Kidney (tissue), 14 donors: Measurements from ENCODE around the gene LCK. TPM values are rescaled to one million over a fixed set of nuclear protein-coding genes. Genes with fewer than 3 reads are reported as not detected.

Source experiments
- DNase-seq, 5 donors: peaks; one replicate each; pipeline ENCODE4 v3.0.0-alpha.2; 2013 to 2020
- FAIRE-seq: peaks from 2 replicates; lab custom pipeline; 2012; peaks lifted over from hg19 to GRCh38; lab: Jason Lieb, UNC
- H3K27ac ChIP-seq, 2 donors: one replicate each; pipeline ENCODE4 v1.7.0; 2013; ENCODE audit warnings: low read depth in 2 of 2, low read length in 2 of 2, inconsistent platforms in 1 of 2
- H3K27me3 ChIP-seq: one replicate; pipeline ENCODE4 v1.7.1; 2013; ENCODE audit warnings: low read length, inconsistent platforms; ENCODE audit not compliant: control insufficient read depth, insufficient read depth
- H3K36me3 ChIP-seq, 3 donors: one replicate each; pipeline versions ENCODE4 v1.7.0 to v1.7.1; 2013; ENCODE audit warnings: low read length in 3 of 3, control low read depth in 1 of 3, inconsistent platforms in 1 of 3; ENCODE audit not compliant: insufficient read depth in 3 of 3, control insufficient read depth in 2 of 3
- H3K4me1 ChIP-seq, 3 donors: one replicate each; pipeline versions ENCODE4 v1.7.0 to v1.7.1; 2013; ENCODE audit warnings: low read length in 3 of 3, inconsistent platforms in 1 of 3, low read depth in 1 of 3; ENCODE audit not compliant: control insufficient read depth in 2 of 3, insufficient read depth in 2 of 3
- H3K4me3 ChIP-seq, 3 donors: one replicate each; pipeline versions ENCODE4 v1.7.0 to v1.8.1; 2013; ENCODE audit warnings: low read length in 3 of 3, control low read depth in 1 of 3, inconsistent platforms in 1 of 3
- H3K9ac ChIP-seq, 3 donors: one replicate each; pipeline versions ENCODE4 v1.7.0 to v1.7.1; 2013; ENCODE audit warnings: low read length in 3 of 3, control low read depth in 1 of 3, inconsistent platforms in 1 of 3
- H3K9me3 ChIP-seq, 3 donors: one replicate each; pipeline versions ENCODE4 v1.7.0 to v1.7.1; 2013; ENCODE audit warnings: low read length in 3 of 3, control low read depth in 1 of 3, inconsistent platforms in 1 of 3; ENCODE audit not compliant: control insufficient read depth in 2 of 3, insufficient read depth in 1 of 3
- CTCF ChIP-seq: IDR thresholded peaks from 3 replicates; pipeline ENCODE4 v1.5.1; 2012; ENCODE audit warnings: mild to moderate bottlenecking, moderate library complexity, borderline replicate concordance; ENCODE audit not compliant: insufficient read depth; ENCODE audit errors: extremely low read depth
- intact Hi-C: fragments of 100-400 bp; cut with DNase I; formaldehyde crosslinking; loops from one replicate; pipeline ENCODE4 v1.11.1; 2022
- polyA plus RNA-seq: library from polyadenylated mRNA; stranded (reverse); fragments of 350-450 nt; fragmentation: Illumina TruSeq; extraction: RNeasy Lipid Tissue Mini Kit (QIAGEN cat#74804); gene quantifications from one replicate; pipeline ENCODE4 v1.2.3, GENCODE V29; 2014; ENCODE audit warnings: low read depth, low replicate concordance; ENCODE audit not compliant: insufficient read depth
- total RNA-seq: library from RNA; stranded (reverse); fragmentation: NEBNext Ultra II Directional; extraction: Animal tissue kit (Norgen Biotek cat#: 25700); gene quantifications from one replicate; pipeline ENCODE4 v1.2.1, GENCODE V29; 2021
- donor health status: control.
- donor health status: control.
- donor health status: control.
- donor health status: control.
- donor health status: control.
- donor health status: DM: yes; HTN: yes; CAD: no.
- donor health status: Normal renal cell carcinoma (clear cell type).

The LCK gene
- total and polyA plus RNA-seq, 2 donors from 2014 or later, result 0.99 to 10.3 TPM

GRCh38 chr1:32333251-32333963, 82.3 kb downstream of the LCK start:
- Histone ChIP-seq H3K9ac (no peak overlapping the region), H3K27me3 (no peaks in the 10 kb centered on the region), H3K4me1 (peaks cover 0 to 12% (median 0%) of the 10 kb centered on the region in 3 donors), H3K4me3 (no peak overlapping the region), H3K36me3 (peaks cover 7 to 29% (median 23%) of the 10 kb centered on the region in 3 donors), H3K9me3 (no peaks in the 10 kb centered on the region), H3K27ac (no peak overlapping the region)
- TF ChIP-seq CTCF, result no peak
- intact Hi-C loops, result no loop called here
- DNase-seq (no peak), FAIRE-seq (no peak)

GRCh38 chr1:32334274-32334861, 83.3 kb downstream of the LCK start:
- FAIRE-seq, result no peak
- intact Hi-C loops, result no loop called here

GRCh38 chr1:32334864-32335534, 83.9 kb downstream of the LCK start:
- Histone ChIP-seq H3K9ac (peak overlapping the region in 2 of 3 donors; percentile 55 to 60), H3K36me3 (peaks cover 2 to 17% (median 13%) of the 10 kb centered on the region in 3 donors), H3K27ac (no peak overlapping the region), H3K4me3 (peak overlapping the region; percentile 42 to 76 (median 52)), H3K4me1 (peaks cover 0 to 12% (median 0%) of the 10 kb centered on the region in 3 donors), H3K27me3 (no peaks in the 10 kb centered on the region), H3K9me3 (no peaks in the 10 kb centered on the region)
- peak; percentile 53 to 87 (median 78) for DNase-seq
- intact Hi-C loops, result no loop called here
- TF ChIP-seq CTCF, result peak; percentile 36
- no peak for FAIRE-seq

More at GRCh38 chr1:32334274-32334861, 83.3 kb downstream of the LCK start:
- H3K36me3 ChIP-seq, result peaks cover 7 to 20% (median 19%) of the 10 kb centered on the region in 3 donors
- TF ChIP-seq CTCF, result no peak
- peaks cover 0 to 12% (median 0%) of the 10 kb centered on the region in 3 donors for H3K4me1 ChIP-seq
- peak overlapping the region in 2 of 3 donors; percentile 55 to 60 for H3K9ac ChIP-seq
- no peaks in the 10 kb centered on the region for H3K9me3 ChIP-seq
- H3K27ac ChIP-seq, result no peak overlapping the region
- DNase-seq, result no peak
- H3K4me3 ChIP-seq, result peak overlapping the region in 2 of 3 donors; percentile 52 to 76
- no peaks in the 10 kb centered on the region for H3K27me3 ChIP-seq
